Endothelial cell of umbilical vein (primary cell): Measurements from ENCODE around the gene INPP5A. TPM values are rescaled to one million over a fixed set of nuclear protein-coding genes. Genes with fewer than 3 reads are reported as not detected.

ENCODE experiments used
- BruUV-seq: library from RNA; stranded (reverse); fragments of 400-500 nt; replicated peaks from 2 replicates; lab custom pipeline; 2021; lab: Mats Ljungman, UMichigan
- CTCF ChIA-PET: fragments of 300-600, 350-600 bp; sonication (Branson Sonifier 250); formaldehyde crosslinking; loops from one replicate; lab custom pipeline; 2021; ENCODE audit warnings: antibody characterized with exemption, inconsistent platforms; lab: Charles Lee
- POLR2A ChIA-PET: fragments of 300-600, 350-600 bp; sonication (Branson Sonifier 250); formaldehyde crosslinking; loops from one replicate; lab custom pipeline; 2021; ENCODE audit warnings: antibody characterized with exemption, inconsistent platforms; lab: Charles Lee
- DNase-seq: peaks from one replicate; pipeline ENCODE4 v3.0.0-alpha.2; 2011; ENCODE audit warnings: low read depth, low spot score
- FAIRE-seq: peaks from 2 replicates; lab custom pipeline; 2011; peaks lifted over from hg19 to GRCh38; lab: Jason Lieb, UNC
- H2AFZ ChIP-seq: 2 replicates; pipeline ENCODE4 v1.6.0; 2012; ENCODE audit warnings: low read depth, low read length, control low read depth, inconsistent platforms
- H3K27ac ChIP-seq: 2 replicates; pipeline ENCODE4 v1.5.1; 2011; ENCODE audit warnings: low read depth, mild to moderate bottlenecking, control low read depth, low read length, moderate library complexity; ENCODE audit not compliant: insufficient read depth
- H3K27me3 ChIP-seq, 2 experiments: 2 replicates each; pipeline versions ENCODE4 v1.6.0 to v1.6.1; 2011; ENCODE audit warnings: low read length in 2 of 2, mixed read lengths in 1 of 2; ENCODE audit not compliant: control insufficient read depth in 2 of 2, insufficient read depth in 2 of 2
- H3K36me3 ChIP-seq, 2 experiments: 2 replicates in 1 of 2; 3 replicates in 1 of 2; pipeline ENCODE4 v1.5.1; 2011; ENCODE audit warnings: low read length in 2 of 2, mild to moderate bottlenecking in 1 of 2, moderate library complexity in 1 of 2; ENCODE audit not compliant: control insufficient read depth in 2 of 2, insufficient read depth in 2 of 2; ENCODE audit errors: extremely low read depth in 1 of 2
- H3K4me1 ChIP-seq: 3 replicates; pipeline ENCODE4 v1.5.1; 2011; ENCODE audit warnings: mild to moderate bottlenecking, low read length; ENCODE audit not compliant: control insufficient read depth, insufficient read depth; ENCODE audit errors: extremely low read depth
- H3K4me2 ChIP-seq: 2 replicates; pipeline ENCODE4 v1.6.1; 2011; ENCODE audit warnings: low read length, control low read depth, mixed read lengths; ENCODE audit not compliant: insufficient read depth
- H3K4me3 ChIP-seq, 3 experiments: fragments of 200-600 bp in 1 of 3; sonication (generic), shearing (Covaris generic) in 1 of 3; replicated peaks in 1 of 3; 2 replicates each; pipeline ENCODE4 v1.5.1; 2011 to 2016; ENCODE audit warnings: control low read depth in 3 of 3, low read length in 3 of 3, mild to moderate bottlenecking in 2 of 3, inconsistent platforms in 1 of 3, low read depth in 1 of 3, moderate library complexity in 1 of 3; ENCODE audit not compliant: insufficient read depth in 1 of 3
- H3K79me2 ChIP-seq: 2 replicates; pipeline ENCODE4 v1.6.0; 2012; ENCODE audit warnings: low read length, inconsistent platforms; ENCODE audit not compliant: control insufficient read depth, insufficient read depth
- H3K9ac ChIP-seq: replicated peaks from 2 replicates; pipeline ENCODE3; 2011; ENCODE audit warnings: low read length, control low read depth; ENCODE audit not compliant: insufficient read depth; ENCODE audit errors: extremely low read depth
- H3K9me1 ChIP-seq: replicated peaks from 3 replicates; pipeline ENCODE4 v1.6.0; 2011; ENCODE audit warnings: mild to moderate bottlenecking, low read length; ENCODE audit not compliant: control insufficient read depth, insufficient read depth; ENCODE audit errors: extremely low read depth
- H3K9me3 ChIP-seq: replicated peaks from 2 replicates; pipeline ENCODE4 v1.5.1; 2012; ENCODE audit warnings: low read length, inconsistent platforms; ENCODE audit not compliant: control insufficient read depth, insufficient read depth
- H4K20me1 ChIP-seq: replicated peaks from 2 replicates; pipeline ENCODE3; 2011; ENCODE audit warnings: mild to moderate bottlenecking, low read length; ENCODE audit not compliant: control insufficient read depth, insufficient read depth; ENCODE audit errors: extremely low read depth
- CTCF ChIP-seq, 2 donors: IDR thresholded peaks; 1 replicate in 1 of 2; 2 replicates in 1 of 2; pipeline ENCODE4 v1.5.1; 2011; ENCODE audit warnings: low read length in 2 of 2, mild to moderate bottlenecking in 2 of 2, moderate library complexity in 2 of 2, control low read depth in 1 of 2, inconsistent platforms in 1 of 2, low read depth in 1 of 2; ENCODE audit not compliant: insufficient read depth in 1 of 2; ENCODE audit errors: extremely low read depth in 1 of 2
- EZH2 ChIP-seq: IDR thresholded peaks from 2 replicates; pipeline ENCODE4 v1.6.1; 2012; ENCODE audit warnings: borderline replicate concordance, low read depth, mild to moderate bottlenecking, moderate library complexity, low read length, inconsistent platforms; ENCODE audit not compliant: severe bottlenecking
- FOS ChIP-seq: IDR thresholded peaks from 2 replicates; pipeline ENCODE4 v1.6.1; 2011; ENCODE audit warnings: mild to moderate bottlenecking, low read length, moderate library complexity, borderline replicate concordance; ENCODE audit not compliant: insufficient read depth
- GATA2 ChIP-seq: IDR thresholded peaks from 2 replicates; pipeline ENCODE4 v1.7.0; 2011; ENCODE audit warnings: low read depth, mild to moderate bottlenecking, moderate library complexity, mixed read lengths, low read length; ENCODE audit not compliant: insufficient read length, insufficient read depth
- JUN ChIP-seq: IDR thresholded peaks from 2 replicates; pipeline ENCODE4 v1.6.1; 2011; ENCODE audit warnings: borderline replicate concordance, low read depth; ENCODE audit not compliant: insufficient read length, insufficient read depth
- MAX ChIP-seq: IDR thresholded peaks from 2 replicates; pipeline ENCODE4 v1.6.1; 2011; ENCODE audit not compliant: insufficient read depth, insufficient read length
- MYC ChIP-seq: IDR thresholded peaks from one replicate; pipeline ENCODE4 v1.6.1; 2011; ENCODE audit warnings: mild to moderate bottlenecking, low read depth, low read length
- POLR2A ChIP-seq: IDR thresholded peaks from 2 replicates; pipeline ENCODE4 v1.6.1; 2012; ENCODE audit warnings: low read depth, mild to moderate bottlenecking, control low read depth, low read length
- POLR2AphosphoS5 ChIP-seq: IDR thresholded peaks from 2 replicates; pipeline ENCODE4 v1.6.1; 2012; ENCODE audit warnings: low read depth, mild to moderate bottlenecking, control low read depth, low read length, moderate library complexity; ENCODE audit not compliant: insufficient read depth
- dilution Hi-C: fragments of 300-500 bp; cut with MboI; formaldehyde crosslinking; loops from one replicate; pipeline ENCODE4 v1.15.0; 2019; ENCODE audit warnings: low sequenced_read_pairs; ENCODE audit not compliant: extremely low pct_ligation_motif_present
- intact Hi-C: fragments of 100-400 bp; cut with micrococcal nuclease; formaldehyde crosslinking; loops from one replicate; pipeline ENCODE4 v1.10.0; 2022
- polyA plus RNA-seq, 4 experiments: library from polyadenylated mRNA; depleted of rRNA in 3 of 4; stranded (reverse) in 3 of 4; unstranded in 1 of 4; fragments of >200 nt; gene quantifications; 2 replicates each; pipeline versions ENCODE4 v1.2.1 to v1.2.3, GENCODE V29; 2011 to 2012; ENCODE audit warnings: missing spikeins in 1 of 4
- total RNA-seq: library from RNA; stranded (reverse); gene quantifications from 2 replicates; pipeline ENCODE4 v1.2.3, GENCODE V29; 2021

The INPP5A gene
- total and polyA plus RNA-seq, 2 donors (not counting 3 experiments of a cell fraction or from before 2014, with no cell fraction given): 22.9 to 33.2 TPM

- no TSS peak for BruUV-seq
- CTCF ChIA-PET: no interaction called here
- Histone ChIP-seq H4K20me1 (no peaks in the 10 kb centered on the region), H2AFZ (no peak overlapping the region), H3K9me1 (no peaks in the 10 kb centered on the region), H3K27me3 (no peaks in the 10 kb centered on the region), H3K4me3 (no peak overlapping the region), H3K36me3 (no peaks in the 10 kb centered on the region), H3K79me2 (no peaks in the 10 kb centered on the region), H3K27ac (no peak overlapping the region), H3K9ac (no peak overlapping the region), H3K4me2 (no peak overlapping the region), H3K4me1 (no peaks in the 10 kb centered on the region), H3K9me3 (no peaks in the 10 kb centered on the region)
- dilution Hi-C loops: no loop called here
- FAIRE-seq (no peak), DNase-seq (no peak)
- intact Hi-C loops: no loop called here
- POLR2A ChIA-PET: no interaction called here
- TF ChIP-seq POLR2A (no peak), MYC (no peak), JUN (no peak), POLR2AphosphoS5 (no peak), GATA2 (no peak), MAX (no peak), CTCF (IDR thresholded peaks at IDR 0.05; ENCODE audit: extremely low read depth in 1 of 2, insufficient read depth in 1 of 2, low read depth in 1 of 2, low read length in 2 of 2) (no peak), EZH2 (no peak), FOS (no peak)
Observed at GRCh38 chr10:132614431-132615340, 77.1 kb downstream of the INPP5A start.
